ES-I3 (cell line): ENCODE data around the gene HLA-A.

Experiments used
- H3K36me3 ChIP-seq: 2 replicates; pipeline ENCODE4 v1.6.1; 2013; ENCODE audit warnings: mild to moderate bottlenecking, low read length, control low read depth, moderate library complexity; ENCODE audit not compliant: insufficient read depth
- H3K4me1 ChIP-seq: 2 replicates; pipeline ENCODE4 v1.6.1; 2013; ENCODE audit warnings: mild to moderate bottlenecking, control low read depth, low read length; ENCODE audit not compliant: insufficient read depth
- H3K9ac ChIP-seq: 2 replicates; pipeline ENCODE4 v1.6.1; 2013; ENCODE audit warnings: low read depth, mild to moderate bottlenecking, low read length, moderate library complexity
- H3K9me3 ChIP-seq: 2 replicates; pipeline ENCODE4 v1.6.1; 2013; ENCODE audit warnings: mild to moderate bottlenecking, low read length, moderate library complexity; ENCODE audit not compliant: control insufficient read depth, insufficient read depth

The HLA-A gene

DNA sequence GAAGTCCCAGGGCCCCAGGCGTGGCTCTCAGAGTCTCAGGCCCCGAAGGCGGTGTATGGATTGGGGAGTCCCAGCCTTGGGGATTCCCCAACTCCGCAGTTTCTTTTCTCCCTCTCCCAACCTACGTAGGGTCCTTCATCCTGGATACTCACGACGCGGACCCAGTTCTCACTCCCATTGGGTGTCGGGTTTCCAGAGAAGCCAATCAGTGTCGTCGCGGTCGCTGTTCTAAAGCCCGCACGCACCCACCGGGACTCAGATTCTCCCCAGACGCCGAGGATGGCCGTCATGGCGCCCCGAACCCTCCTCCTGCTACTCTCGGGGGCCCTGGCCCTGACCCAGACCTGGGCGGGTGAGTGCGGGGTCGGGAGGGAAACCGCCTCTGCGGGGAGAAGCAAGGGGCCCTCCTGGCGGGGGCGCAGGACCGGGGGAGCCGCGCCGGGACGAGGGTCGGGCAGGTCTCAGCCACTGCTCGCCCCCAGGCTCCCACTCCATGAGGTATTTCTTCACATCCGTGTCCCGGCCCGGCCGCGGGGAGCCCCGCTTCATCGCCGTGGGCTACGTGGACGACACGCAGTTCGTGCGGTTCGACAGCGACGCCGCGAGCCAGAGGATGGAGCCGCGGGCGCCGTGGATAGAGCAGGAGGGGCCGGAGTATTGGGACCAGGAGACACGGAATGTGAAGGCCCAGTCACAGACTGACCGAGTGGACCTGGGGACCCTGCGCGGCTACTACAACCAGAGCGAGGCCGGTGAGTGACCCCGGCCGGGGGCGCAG is at the start of gene HLA-A:
HLA-A (plus strand) TSS at position 258 of the 778 bp plus-strand sequence; CDS start at position 280, 22 bp downstream.
- peak within 1 kb of the TSS; percentile 64 for H3K9ac ChIP-seq

DNA sequence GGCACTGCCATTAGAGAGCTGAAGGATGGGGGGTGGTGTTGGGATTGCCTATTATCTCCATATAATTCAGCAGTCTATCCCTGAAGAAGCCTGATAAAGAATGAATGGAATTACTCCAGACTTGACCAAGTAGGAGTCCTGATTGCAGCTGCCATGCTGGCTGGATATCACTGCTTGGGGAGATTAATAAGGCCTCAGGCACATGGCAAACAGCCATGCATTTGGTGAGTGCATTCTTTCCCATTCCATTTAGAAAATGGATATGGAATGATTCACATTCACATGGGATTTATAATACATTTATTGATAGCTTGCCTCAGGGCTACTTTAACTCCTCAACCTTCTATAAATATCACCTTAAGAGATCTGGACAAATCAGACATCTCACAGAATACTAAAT is 49.6 kb upstream of the HLA-A start:
- Histone ChIP-seq H3K36me3 (no peaks in the 10 kb centered on the region), H3K9me3 (no peaks in the 10 kb centered on the region), H3K9ac (no peak overlapping the region), H3K4me1 (no peaks in the 10 kb centered on the region)

More for the DNA sequence above, at the start of gene HLA-A:
- H3K9me3 ChIP-seq: no peaks in the 10 kb centered on the region
- no peaks in the 10 kb centered on the region for H3K4me1 ChIP-seq
- peaks cover 14% of the 10 kb centered on the region for H3K36me3 ChIP-seq

DNA sequence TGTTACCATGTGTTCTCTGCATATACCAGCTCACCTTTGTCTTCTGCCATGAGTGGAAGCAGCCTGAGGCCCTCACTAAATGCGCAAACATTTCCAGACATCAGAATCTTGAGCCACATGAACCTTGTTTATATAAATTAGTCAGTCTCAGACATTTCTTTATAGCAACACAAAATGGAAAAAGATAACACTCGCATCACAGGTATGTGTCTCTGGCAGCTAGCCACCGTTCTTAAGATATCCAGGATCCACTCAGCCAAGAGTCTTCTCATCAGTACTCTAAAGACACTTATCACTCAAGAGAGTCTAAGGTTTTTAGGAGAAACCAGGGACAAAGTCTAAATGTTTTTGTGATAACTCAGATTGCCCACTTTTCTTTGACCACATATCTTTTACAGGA is 43.1 kb upstream of the HLA-A start:
- Histone ChIP-seq H3K9ac (no peak overlapping the region), H3K9me3 (no peaks in the 10 kb centered on the region), H3K36me3 (no peaks in the 10 kb centered on the region), H3K4me1 (no peaks in the 10 kb centered on the region)

DNA sequence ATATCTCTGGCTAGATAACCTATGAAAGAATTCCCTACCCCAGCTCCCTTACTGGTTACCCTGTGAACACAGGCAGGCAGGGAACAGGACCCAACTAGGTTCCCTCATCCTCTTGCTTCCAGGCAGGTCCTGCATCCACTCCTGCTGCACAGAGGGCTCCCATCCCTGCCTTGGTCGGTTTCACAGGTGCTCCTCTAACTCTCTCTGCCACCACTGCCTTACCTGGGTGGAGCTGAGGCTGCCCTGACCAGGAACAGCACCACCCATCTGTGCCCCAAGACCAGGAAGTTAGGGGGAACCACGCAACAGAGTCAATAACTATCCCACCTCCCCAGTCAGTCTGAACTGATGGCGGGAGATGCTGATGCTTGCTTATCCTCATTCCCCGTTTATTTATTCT is 37.0 kb upstream of the HLA-A start:
- no peaks in the 10 kb centered on the region for H3K9me3 ChIP-seq
- H3K36me3 ChIP-seq: no peaks in the 10 kb centered on the region
- H3K9ac ChIP-seq: no peak overlapping the region
- no peaks in the 10 kb centered on the region for H3K4me1 ChIP-seq

DNA sequence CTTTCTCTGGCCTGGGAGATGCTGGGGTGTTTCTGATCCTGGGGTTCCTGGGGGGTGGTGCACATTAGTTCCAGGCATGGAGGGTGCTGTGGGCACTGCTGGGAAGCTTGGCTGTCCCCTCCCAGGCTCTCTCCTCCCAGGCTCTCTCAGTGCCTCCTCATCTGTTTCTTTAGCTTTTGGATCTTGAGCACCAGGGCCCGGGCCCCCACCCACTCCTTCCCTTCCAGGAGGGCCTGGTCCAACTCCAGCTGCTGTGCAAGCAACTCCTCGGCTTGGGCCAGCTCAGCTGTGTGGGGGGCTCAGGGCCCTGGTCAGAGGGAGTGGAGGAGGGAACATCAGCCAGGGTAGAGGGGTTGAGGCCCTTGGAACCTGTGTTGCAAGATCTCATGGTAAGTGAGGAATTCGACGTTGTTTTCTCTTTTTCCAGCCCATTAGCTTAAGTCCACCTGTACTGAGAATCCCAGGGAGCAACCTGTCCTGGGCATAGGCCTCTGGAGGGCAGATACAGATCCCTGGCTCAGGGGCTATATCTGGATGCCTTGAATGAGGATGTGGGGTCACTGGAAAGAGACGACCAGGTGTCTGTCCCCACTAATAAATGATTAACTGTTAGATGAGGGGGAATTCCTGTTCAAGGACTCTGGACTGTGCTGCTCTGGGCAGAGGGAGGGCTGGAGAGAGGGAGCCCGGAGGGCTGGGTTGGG is 34.5 kb upstream of the HLA-A start:
- no peaks in the 10 kb centered on the region for H3K9me3 ChIP-seq
- no peaks in the 10 kb centered on the region for H3K4me1 ChIP-seq
- no peaks in the 10 kb centered on the region for H3K36me3 ChIP-seq
- H3K9ac ChIP-seq: no peak overlapping the region

DNA sequence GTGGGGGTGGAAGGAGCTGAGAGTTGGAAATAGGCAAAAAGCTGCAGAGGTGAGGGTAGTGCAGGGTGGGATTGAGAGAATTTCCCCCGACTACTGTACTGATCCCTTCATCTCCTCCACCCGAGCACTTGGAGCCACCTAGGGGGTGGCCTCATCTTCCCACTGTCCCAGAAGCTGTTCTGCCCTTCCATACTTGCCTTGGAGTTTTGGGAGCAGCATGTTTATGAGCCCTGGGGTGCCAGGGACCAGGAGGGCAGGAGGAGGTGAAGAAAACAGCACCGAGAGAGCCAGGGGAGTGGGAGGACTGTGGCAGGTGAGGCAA is 34.0 kb upstream of the HLA-A start:
- H3K4me1 ChIP-seq: no peaks in the 10 kb centered on the region
- H3K36me3 ChIP-seq: no peaks in the 10 kb centered on the region
- no peak overlapping the region for H3K9ac ChIP-seq
- no peaks in the 10 kb centered on the region for H3K9me3 ChIP-seq

DNA sequence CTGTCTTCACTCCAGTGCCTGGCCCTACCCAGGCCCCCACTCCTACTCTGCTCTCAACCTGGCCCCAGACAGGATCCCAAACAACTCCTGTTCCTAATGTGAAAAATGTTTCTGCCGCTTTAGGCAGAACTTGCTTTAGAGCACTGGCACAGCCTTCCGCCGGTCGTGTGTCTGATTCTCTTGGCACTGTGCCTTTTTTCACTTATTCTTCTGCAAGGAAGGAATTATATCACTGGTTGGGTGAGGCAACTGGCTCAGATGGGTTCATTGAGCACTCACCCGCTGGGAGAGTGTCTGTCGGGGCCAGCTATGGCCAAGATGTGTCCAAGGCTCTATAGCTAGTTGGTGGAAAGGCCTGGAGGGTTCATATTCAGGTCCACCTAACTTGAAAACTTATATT is 33.6 kb upstream of the HLA-A start:
- Histone ChIP-seq H3K9me3 (no peaks in the 10 kb centered on the region), H3K4me1 (no peaks in the 10 kb centered on the region), H3K9ac (no peak overlapping the region), H3K36me3 (no peaks in the 10 kb centered on the region)

DNA sequence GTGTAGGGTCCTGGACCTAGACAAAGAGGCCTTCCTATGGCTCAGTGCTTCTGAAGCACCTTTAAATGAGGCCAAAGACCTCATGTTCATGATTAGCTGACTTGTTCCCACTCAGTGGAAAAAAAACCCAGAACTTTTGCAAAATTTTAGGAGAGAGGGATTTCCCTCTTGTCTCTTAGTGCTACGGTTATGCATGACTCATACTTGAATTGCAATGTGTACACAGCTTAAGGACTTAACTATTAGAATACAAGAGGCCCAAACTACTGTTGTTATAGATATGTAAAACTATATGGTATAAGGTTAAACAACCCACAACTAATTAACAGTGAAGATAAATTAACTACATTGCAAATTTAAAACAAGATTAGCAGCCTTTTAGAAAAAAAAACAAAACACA is 32.3 kb upstream of the HLA-A start:
- no peaks in the 10 kb centered on the region for H3K4me1 ChIP-seq

DNA sequence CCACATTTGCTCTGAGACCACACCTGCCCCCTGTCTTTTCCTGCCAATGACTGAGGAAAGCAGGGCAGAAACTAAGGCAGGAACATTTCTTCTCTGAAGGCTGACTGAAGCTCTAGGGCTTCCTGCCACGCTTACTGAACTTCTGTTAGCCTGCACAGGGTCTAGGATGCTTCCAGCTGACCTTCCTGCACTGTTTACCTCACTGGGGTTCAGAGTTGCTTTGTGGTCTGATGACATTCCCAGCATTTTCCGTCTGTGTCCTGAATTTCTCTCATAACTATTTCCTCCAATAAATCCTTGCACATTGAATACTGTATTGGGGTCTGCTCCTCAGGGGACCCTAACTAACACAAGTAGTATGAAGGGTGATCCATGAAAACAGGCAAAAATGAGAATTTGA is 29.5 kb upstream of the HLA-A start:
- Histone ChIP-seq H3K36me3 (no peaks in the 10 kb centered on the region), H3K4me1 (no peaks in the 10 kb centered on the region), H3K9me3 (no peaks in the 10 kb centered on the region), H3K9ac (no peak overlapping the region)

More for the DNA sequence above, 32.3 kb upstream of the HLA-A start:
- no peaks in the 10 kb centered on the region for H3K9me3 ChIP-seq
- H3K9ac ChIP-seq: no peak overlapping the region
- no peaks in the 10 kb centered on the region for H3K36me3 ChIP-seq

DNA sequence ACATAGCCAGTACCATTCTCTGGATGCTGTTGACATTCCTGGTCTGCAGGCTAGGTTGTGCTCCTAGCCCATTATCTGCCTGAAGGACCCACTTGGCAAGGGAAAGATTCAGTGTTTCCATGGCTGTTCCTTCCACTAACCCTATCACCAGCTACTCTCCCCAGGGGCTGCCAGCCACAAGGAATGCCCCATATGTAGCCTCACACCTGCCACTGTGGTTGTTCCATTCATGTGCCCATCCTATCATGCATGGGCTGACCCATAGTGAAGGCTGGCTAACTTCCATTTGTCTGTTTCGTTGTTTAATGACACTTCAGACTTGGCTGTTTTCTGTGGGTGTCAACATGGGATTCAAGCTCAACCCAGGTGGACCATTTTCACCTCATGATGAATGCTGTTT is 25.6 kb upstream of the HLA-A start:
- H3K36me3 ChIP-seq: no peaks in the 10 kb centered on the region
- no peaks in the 10 kb centered on the region for H3K9me3 ChIP-seq

DNA sequence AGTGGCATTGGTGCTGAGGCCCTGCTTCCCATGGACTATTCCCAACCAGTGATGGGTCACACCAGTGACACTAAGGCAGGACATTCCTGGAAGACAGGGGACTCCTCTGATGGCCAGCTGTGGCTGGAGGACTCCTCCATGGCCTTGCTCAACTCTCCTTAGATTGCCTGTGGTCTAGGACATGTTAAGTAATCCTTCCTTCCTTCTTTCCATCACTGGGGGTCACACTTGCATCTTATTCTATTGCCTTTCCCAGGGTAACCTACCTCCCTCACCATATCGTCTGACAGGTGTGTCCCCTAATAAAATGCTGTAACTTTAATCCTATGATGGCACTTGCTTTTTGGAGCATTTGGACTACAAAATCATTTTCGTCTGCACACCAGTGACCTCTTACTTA is 24.5 kb upstream of the HLA-A start:
- Histone ChIP-seq H3K4me1 (no peaks in the 10 kb centered on the region), H3K9me3 (no peaks in the 10 kb centered on the region), H3K9ac (no peak overlapping the region), H3K36me3 (no peaks in the 10 kb centered on the region)

More for the DNA sequence above, 25.6 kb upstream of the HLA-A start:
- H3K4me1 ChIP-seq: no peaks in the 10 kb centered on the region
- H3K9ac ChIP-seq: no peak overlapping the region

DNA sequence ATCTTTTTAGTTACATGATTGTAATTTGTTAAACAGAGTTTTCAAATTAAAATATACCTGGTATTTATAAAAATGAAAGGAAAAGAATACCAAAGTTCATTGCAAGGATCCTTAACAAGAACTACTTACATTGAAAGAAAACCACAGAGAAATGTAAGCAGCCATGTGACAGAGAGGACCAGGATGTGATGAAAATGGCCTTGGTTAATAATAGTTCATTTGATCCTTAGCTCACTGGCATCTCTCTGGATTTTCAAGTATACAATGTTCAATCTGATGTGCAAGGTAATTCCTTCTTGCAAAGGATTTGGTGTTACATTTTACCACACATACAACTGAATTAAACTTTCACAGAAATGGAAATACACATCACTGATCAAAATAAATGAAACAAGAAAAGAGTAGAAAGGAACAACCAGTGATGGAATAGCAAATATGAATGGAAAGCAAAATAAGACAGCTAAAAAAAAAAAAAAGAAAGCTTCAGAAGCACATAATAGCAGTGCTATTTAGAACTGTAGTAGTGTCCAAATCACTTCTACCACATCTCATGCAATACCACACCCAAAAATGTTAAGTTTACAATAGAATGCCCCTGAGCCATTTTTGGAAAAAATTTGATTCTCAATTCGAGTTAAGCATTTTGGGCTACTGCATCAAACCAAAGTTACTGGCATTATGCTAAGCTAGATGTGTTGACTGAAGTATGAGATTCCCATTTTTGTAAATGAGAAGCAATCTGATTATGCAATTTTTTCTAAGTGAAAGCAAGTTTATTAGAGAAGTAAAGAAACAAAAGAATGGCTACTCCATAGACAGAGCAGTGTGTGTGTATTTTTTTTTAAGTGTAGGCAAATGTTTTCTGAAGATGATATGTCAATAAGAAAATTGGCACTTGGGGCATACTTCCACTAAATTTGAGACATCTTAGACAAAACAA is 22.6 kb upstream of the HLA-A start:
- no peaks in the 10 kb centered on the region for H3K36me3 ChIP-seq

DNA sequence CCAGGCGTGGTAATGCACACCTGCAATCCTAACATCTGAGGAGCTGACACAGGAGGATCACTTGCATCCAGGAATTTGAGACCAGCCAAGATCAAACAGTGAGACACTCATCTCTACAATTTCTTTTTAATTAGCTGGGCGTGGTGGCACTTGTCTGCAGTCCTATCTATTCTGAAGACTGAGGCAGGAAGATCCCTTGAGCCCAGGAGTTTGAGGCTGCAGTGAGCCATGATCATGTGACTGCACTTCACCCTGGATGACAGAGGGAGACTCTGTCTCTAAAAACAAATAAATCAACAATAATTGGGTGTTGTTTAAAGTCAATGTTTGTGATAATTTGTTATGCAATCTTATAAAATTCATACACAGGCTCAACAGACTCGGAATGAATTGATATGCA is 18.0 kb upstream of the HLA-A start:
- Histone ChIP-seq H3K36me3 (no peaks in the 10 kb centered on the region), H3K4me1 (no peaks in the 10 kb centered on the region), H3K9me3 (no peaks in the 10 kb centered on the region), H3K9ac (no peak overlapping the region)

More for the DNA sequence above, 22.6 kb upstream of the HLA-A start:
- no peaks in the 10 kb centered on the region for H3K4me1 ChIP-seq
- H3K9ac ChIP-seq: no peak overlapping the region
- no peaks in the 10 kb centered on the region for H3K9me3 ChIP-seq

DNA sequence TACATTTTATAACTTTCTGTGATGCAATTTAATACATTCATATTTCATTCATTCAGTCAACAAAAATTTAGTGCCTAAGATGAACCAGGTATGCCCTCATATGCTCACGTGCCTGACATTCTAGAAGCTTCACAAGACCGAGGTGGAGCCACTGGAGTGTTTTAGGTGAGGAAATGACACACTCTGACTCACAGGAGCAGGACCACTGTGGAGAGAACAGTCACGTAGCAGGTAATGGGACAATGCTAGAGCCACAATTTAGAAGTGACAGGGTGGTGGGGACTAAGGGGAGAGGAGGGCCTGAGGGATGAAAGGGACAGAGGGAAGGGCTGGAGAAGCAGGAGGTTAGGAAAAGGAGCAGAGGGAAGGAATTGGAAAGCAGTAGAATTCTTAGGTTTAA is 17.6 kb upstream of the HLA-A start:
- H3K4me1 ChIP-seq: no peaks in the 10 kb centered on the region
- no peak overlapping the region for H3K9ac ChIP-seq
- H3K36me3 ChIP-seq: no peaks in the 10 kb centered on the region
- no peaks in the 10 kb centered on the region for H3K9me3 ChIP-seq
